CD8-positive, alpha-beta memory T cell (primary cell): ENCODE data around the gene ZNF358. TPM values are rescaled to one million over a fixed set of nuclear protein-coding genes. Genes with fewer than 3 reads are reported as not detected.

ENCODE experiments used
- CTCF ChIA-PET: fragments of 350-600 bp; sonication (Branson Sonifier 250); formaldehyde crosslinking; loops from one replicate; lab custom pipeline; 2021; ENCODE audit warnings: antibody characterized with exemption; lab: Charles Lee
- POLR2A ChIA-PET: fragments of 350-600 bp; sonication (Branson Sonifier 250); formaldehyde crosslinking; loops from one replicate; lab custom pipeline; 2021; ENCODE audit warnings: antibody characterized with exemption; lab: Charles Lee
- DNase-seq, 5 donors: peaks; one replicate each; pipeline versions ENCODE4 v3.0.0 to v3.0.0-alpha.2; 2020 to 2022; ENCODE audit warnings: mixed read lengths in 1 of 5
- H3K27ac ChIP-seq: one replicate; pipeline ENCODE4 v1.7.0; 2013; ENCODE audit warnings: low read depth, mild to moderate bottlenecking, low read length, moderate library complexity
- H3K27me3 ChIP-seq: 2 replicates; pipeline ENCODE4 v1.7.0; 2013; ENCODE audit warnings: low read length, mild to moderate bottlenecking; ENCODE audit not compliant: insufficient read depth, poor library complexity, severe bottlenecking
- H3K36me3 ChIP-seq: 2 replicates; pipeline ENCODE4 v1.7.0; 2013; ENCODE audit warnings: mild to moderate bottlenecking, low read length, moderate library complexity; ENCODE audit not compliant: insufficient read depth
- H3K4me1 ChIP-seq: 2 replicates; pipeline ENCODE4 v1.7.0; 2013; ENCODE audit warnings: mild to moderate bottlenecking, low read length, moderate library complexity; ENCODE audit not compliant: insufficient read depth
- H3K4me3 ChIP-seq: 2 replicates; pipeline ENCODE4 v1.7.0; 2013; ENCODE audit warnings: mild to moderate bottlenecking, low read length
- H3K9me3 ChIP-seq: 2 replicates; pipeline ENCODE4 v1.7.0; 2013; ENCODE audit warnings: mild to moderate bottlenecking, low read length
- H3K27ac Mint-ChIP-seq, 8 donors: one replicate each; pipeline ENCODE4 v1.8.0; 2020 to 2021; ENCODE audit warnings: mixed read lengths in 8 of 8, mild to moderate bottlenecking in 6 of 8, inconsistent platforms in 3 of 8, moderate library complexity in 3 of 8
- H3K27me3 Mint-ChIP-seq, 2 donors: one replicate each; pipeline ENCODE4 v1.8.0; 2020 to 2021; ENCODE audit warnings: mixed read lengths in 2 of 2, mild to moderate bottlenecking in 1 of 2, moderate library complexity in 1 of 2
- H3K36me3 Mint-ChIP-seq, 3 donors: one replicate each; pipeline ENCODE4 v1.8.0; 2020 to 2021; ENCODE audit warnings: mixed read lengths in 3 of 3, inconsistent platforms in 1 of 3, mild to moderate bottlenecking in 1 of 3
- H3K4me1 Mint-ChIP-seq, 3 donors: one replicate each; pipeline ENCODE4 v1.8.0; 2020 to 2021; ENCODE audit warnings: mixed read lengths in 3 of 3, inconsistent platforms in 1 of 3, mild to moderate bottlenecking in 1 of 3
- H3K4me3 Mint-ChIP-seq, 7 donors: one replicate each; pipeline ENCODE4 v1.8.0; 2020 to 2021; ENCODE audit warnings: mixed read lengths in 7 of 7, mild to moderate bottlenecking in 6 of 7, moderate library complexity in 4 of 7, inconsistent platforms in 2 of 7
- H3K9me3 Mint-ChIP-seq, 5 donors: one replicate each; pipeline ENCODE4 v1.8.0; 2020 to 2022; ENCODE audit warnings: mixed read lengths in 5 of 5, mild to moderate bottlenecking in 3 of 5, moderate library complexity in 2 of 5, inconsistent platforms in 1 of 5
- polyA plus RNA-seq: library from polyadenylated mRNA; unstranded; fragments of 300-500 nt; fragmentation: Illumina TruSeq; gene quantifications from one replicate; pipeline ENCODE4 v1.2.3, GENCODE V29; 2021
- total RNA-seq, 2 experiments: library from RNA; stranded (reverse); gene quantifications; one replicate each; pipeline ENCODE4 v1.2.3, GENCODE V29; 2021

ZNF358 gene
- total and polyA plus RNA-seq, 3 experiments from 2014 or later = 2.5 to 8.9 (median 7.6) TPM

GRCh38 chr19:7476241-7476640 is 39.7 kb upstream of the ZNF358 start:
- ChIA-PET POLR2A (no interaction called here), CTCF (no interaction called here)
- H3K27me3 Mint-ChIP-seq = peaks cover 0 to 3% of the 10 kb centered on the region in 2 donors
- no peaks in the 10 kb centered on the region for H3K9me3 Mint-ChIP-seq
- Histone ChIP-seq H3K4me3 (no peak overlapping the region), H3K4me1 (no peaks in the 10 kb centered on the region), H3K27me3 (no peaks in the 10 kb centered on the region), H3K9me3 (no peaks in the 10 kb centered on the region), H3K27ac (no peak overlapping the region), H3K36me3 (peaks cover 3% of the 10 kb centered on the region)
- no peaks in the 10 kb centered on the region for H3K4me1 Mint-ChIP-seq
- H3K4me3 Mint-ChIP-seq = no peak overlapping the region
- H3K36me3 Mint-ChIP-seq = peaks cover 0 to 17% (median 2%) of the 10 kb centered on the region in 3 donors
- H3K27ac Mint-ChIP-seq = peak overlapping the region in 2 of 8 donors; percentile 19 to 50
- no peak for DNase-seq

DNA sequence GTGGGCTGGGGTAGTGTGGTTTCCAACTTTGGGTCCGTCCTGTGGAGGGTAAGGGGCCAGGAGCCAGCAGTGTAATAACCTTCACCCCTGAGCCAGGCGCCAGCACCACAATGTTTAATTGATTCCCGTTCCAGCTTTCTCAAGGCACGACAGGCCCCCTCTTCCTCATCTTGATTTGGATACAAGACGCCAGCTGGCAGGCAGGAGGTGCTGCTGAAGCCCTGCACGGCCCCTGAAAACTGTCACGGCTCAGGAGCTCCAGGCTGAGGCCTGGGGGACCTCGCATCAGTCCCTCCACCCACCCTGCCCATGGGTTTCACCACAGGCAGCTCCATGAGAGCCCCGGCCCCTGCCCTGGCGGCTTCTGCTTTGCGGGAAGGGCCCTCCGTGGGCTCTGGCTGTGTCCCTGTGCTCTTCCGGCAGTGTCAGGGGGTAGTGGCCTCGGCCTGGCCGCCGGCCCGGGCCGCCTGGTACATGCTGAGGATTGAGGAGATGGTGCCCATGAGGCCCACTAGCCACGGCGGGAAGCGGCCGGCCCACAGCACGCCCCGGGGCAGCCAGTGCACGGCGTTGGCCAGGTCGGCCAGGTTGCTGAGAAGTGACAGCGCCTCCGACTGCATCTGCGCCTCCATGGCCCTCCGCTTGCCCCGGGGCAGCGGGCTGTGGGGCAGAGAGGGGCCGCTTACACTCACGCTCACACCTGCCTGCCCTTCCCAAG is 39.0 kb upstream of the ZNF358 start:
- ChIA-PET POLR2A (no interaction called here), CTCF (interaction anchor here (1.1 kb wide), 1 partner anchor 91 kb away, joined by 3 read pairs; no protein-coding TSS in a partner anchor)
- H3K9me3 ChIP-seq = no peaks in the 10 kb centered on the region
- H3K27ac Mint-ChIP-seq = peak overlapping the region in 4 of 8 donors; percentile 15 to 72 (median 34)
- H3K27me3 ChIP-seq = no peaks in the 10 kb centered on the region
- H3K4me3 Mint-ChIP-seq = no peak overlapping the region
- H3K27me3 Mint-ChIP-seq = peaks cover 0 to 3% of the 10 kb centered on the region in 2 donors
- H3K9me3 Mint-ChIP-seq = no peaks in the 10 kb centered on the region
- H3K36me3 Mint-ChIP-seq = peaks cover 0 to 10% (median 2%) of the 10 kb centered on the region in 3 donors
- H3K4me3 ChIP-seq = no peak overlapping the region
- no peaks in the 10 kb centered on the region for H3K4me1 ChIP-seq
- DNase-seq = no peak
- H3K27ac ChIP-seq = no peak overlapping the region
- no peaks in the 10 kb centered on the region for H3K4me1 Mint-ChIP-seq
- no peaks in the 10 kb centered on the region for H3K36me3 ChIP-seq

GRCh38 chr19:7477758-7478157 is 38.1 kb upstream of the ZNF358 start:
- POLR2A ChIA-PET = no interaction called here
- no peaks in the 10 kb centered on the region for H3K4me1 ChIP-seq
- H3K9me3 Mint-ChIP-seq = no peaks in the 10 kb centered on the region
- no peaks in the 10 kb centered on the region for H3K9me3 ChIP-seq
- H3K27me3 ChIP-seq = no peaks in the 10 kb centered on the region
- H3K27me3 Mint-ChIP-seq = peaks cover 0 to 3% of the 10 kb centered on the region in 2 donors
- no peaks in the 10 kb centered on the region for H3K36me3 ChIP-seq
- no peak for DNase-seq
- no peak overlapping the region for H3K27ac Mint-ChIP-seq
- no peaks in the 10 kb centered on the region for H3K4me1 Mint-ChIP-seq
- H3K27ac ChIP-seq = no peak overlapping the region
- peaks cover 0 to 3% (median 2%) of the 10 kb centered on the region in 3 donors for H3K36me3 Mint-ChIP-seq
- CTCF ChIA-PET = no interaction called here
- H3K4me3 ChIP-seq = no peak overlapping the region
- H3K4me3 Mint-ChIP-seq = peak overlapping the region in 1 of 7 donors; percentile 40

DNA sequence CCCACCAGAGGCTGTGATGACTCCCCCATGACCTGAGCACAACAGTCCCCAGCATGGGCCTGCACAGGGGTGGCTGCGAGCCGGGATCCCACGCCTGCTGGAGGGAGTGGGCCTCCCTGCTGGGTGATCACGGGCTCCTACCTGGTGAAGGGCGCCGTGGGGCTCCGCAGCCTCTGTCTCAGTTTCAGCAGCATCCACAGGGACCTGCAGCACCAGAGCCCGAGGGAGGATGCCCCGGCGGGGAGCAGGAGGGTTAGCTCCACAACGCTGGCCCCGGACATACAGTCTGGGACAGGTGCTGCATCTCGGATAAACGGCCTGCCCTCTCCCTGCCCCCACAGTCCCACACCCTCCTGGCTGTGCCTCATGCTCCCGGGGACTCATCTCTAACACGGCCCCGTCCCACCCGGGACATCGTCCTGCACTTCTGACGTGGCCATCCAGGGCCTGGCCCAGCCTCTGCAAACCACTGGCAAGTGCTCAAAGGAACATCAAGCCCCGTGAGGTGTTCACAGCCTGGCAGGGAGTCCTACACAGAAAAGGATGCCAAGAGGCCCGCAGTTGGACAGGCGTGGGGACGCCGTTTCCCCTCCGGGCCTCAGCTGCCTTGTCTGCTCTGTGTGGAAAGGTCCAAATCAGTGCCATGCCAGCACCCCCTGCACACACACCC is 37.6 kb upstream of the ZNF358 start:
- no peaks in the 10 kb centered on the region for H3K9me3 ChIP-seq
- no peak overlapping the region for H3K27ac Mint-ChIP-seq

GRCh38 chr19:7478843-7479227 is 37.1 kb upstream of the ZNF358 start:
- no peaks in the 10 kb centered on the region for H3K27me3 ChIP-seq
- H3K4me3 Mint-ChIP-seq = no peak overlapping the region
- DNase-seq = no peak
- no peaks in the 10 kb centered on the region for H3K9me3 Mint-ChIP-seq
- ChIA-PET CTCF (no interaction called here), POLR2A (no interaction called here)
- no peaks in the 10 kb centered on the region for H3K36me3 Mint-ChIP-seq
- H3K4me1 Mint-ChIP-seq = peaks cover 0 to 8% (median 5%) of the 10 kb centered on the region in 3 donors
- H3K27ac ChIP-seq = no peak overlapping the region
- H3K27ac Mint-ChIP-seq = no peak overlapping the region
- no peaks in the 10 kb centered on the region for H3K36me3 ChIP-seq
- no peak overlapping the region for H3K4me3 ChIP-seq
- peaks cover 7% of the 10 kb centered on the region for H3K4me1 ChIP-seq
- no peaks in the 10 kb centered on the region for H3K9me3 ChIP-seq
- peaks cover 4 to 6% of the 10 kb centered on the region in 2 donors for H3K27me3 Mint-ChIP-seq

More for the DNA sequence above, 37.6 kb upstream of the ZNF358 start:
- CTCF ChIA-PET = no interaction called here
- no peaks in the 10 kb centered on the region for H3K27me3 ChIP-seq
- Mint-ChIP-seq H3K4me3 (peak overlapping the region in 1 of 7 donors; percentile 40), H3K27me3 (peaks cover 1 to 4% of the 10 kb centered on the region in 2 donors), H3K36me3 (no peaks in the 10 kb centered on the region), H3K9me3 (no peaks in the 10 kb centered on the region), H3K4me1 (peaks cover 0 to 3% (median 3%) of the 10 kb centered on the region in 3 donors)
- H3K4me3 ChIP-seq = no peak overlapping the region
- H3K36me3 ChIP-seq = no peaks in the 10 kb centered on the region
- no peak for DNase-seq
- H3K4me1 ChIP-seq = peaks cover 4% of the 10 kb centered on the region
- POLR2A ChIA-PET = no interaction called here
- no peak overlapping the region for H3K27ac ChIP-seq

- ChIA-PET POLR2A (interaction anchor here (0.5 kb wide), 1 partner anchor 28 kb away, joined by 7 read pairs; no protein-coding TSS in a partner anchor), CTCF (no interaction called here)
- Mint-ChIP-seq H3K36me3 (no peaks in the 10 kb centered on the region), H3K27me3 (peaks cover 4 to 6% of the 10 kb centered on the region in 2 donors), H3K4me1 (peaks cover 0 to 8% (median 5%) of the 10 kb centered on the region in 3 donors), H3K4me3 (peak overlapping the region in 2 of 7 donors; percentile 28 to 39), H3K9me3 (no peaks in the 10 kb centered on the region), H3K27ac (peak overlapping the region in 1 of 8 donors; percentile 73)
- no peaks in the 10 kb centered on the region for H3K36me3 ChIP-seq
- H3K4me3 ChIP-seq = no peak overlapping the region
- no peaks in the 10 kb centered on the region for H3K9me3 ChIP-seq
- no peak for DNase-seq
- peak overlapping the region; percentile 9 for H3K27ac ChIP-seq
- H3K27me3 ChIP-seq = no peaks in the 10 kb centered on the region
- H3K4me1 ChIP-seq = peaks cover 7% of the 10 kb centered on the region
Measured at GRCh38 chr19:7480222-7480969, 35.5 kb upstream of the ZNF358 start.

- Histone ChIP-seq H3K9me3 (no peaks in the 10 kb centered on the region), H3K27ac (peak overlapping the region; percentile 9), H3K4me3 (no peak overlapping the region), H3K4me1 (peaks cover 7% of the 10 kb centered on the region), H3K27me3 (no peaks in the 10 kb centered on the region), H3K36me3 (no peaks in the 10 kb centered on the region)
- ChIA-PET POLR2A (no interaction called here), CTCF (no interaction called here)
- Mint-ChIP-seq H3K4me1 (peaks cover 0 to 8% (median 5%) of the 10 kb centered on the region in 3 donors), H3K27me3 (peaks cover 4 to 6% of the 10 kb centered on the region in 2 donors), H3K4me3 (peak overlapping the region in 1 of 7 donors; percentile 28), H3K9me3 (no peaks in the 10 kb centered on the region), H3K27ac (peak overlapping the region in 1 of 8 donors; percentile 73), H3K36me3 (no peaks in the 10 kb centered on the region)
- no peak for DNase-seq
Measured at GRCh38 chr19:7480970-7481255, 35.0 kb upstream of the ZNF358 start.
